Uterus (tissue), 2 donors: Measurements from ENCODE around the gene CELSR3.

Experiments used
- CTCF ChIP-seq, 4 experiments: fragments of 200-600 bp in 2 of 4; fragments of 450-650 bp in 2 of 4; sonication (generic) in 2 of 4; IDR thresholded peaks; one replicate each; pipeline ENCODE4 v1.5.1; 2016 to 2019; ENCODE audit warnings: antibody characterized with exemption in 4 of 4, mild to moderate bottlenecking in 2 of 4, moderate library complexity in 1 of 4
- POLR2A ChIP-seq, 2 donors: fragments of 450-650 bp; IDR thresholded peaks; one replicate each; pipeline ENCODE4 v1.6.1; 2016; ENCODE audit warnings: antibody characterized with exemption in 2 of 2, mild to moderate bottlenecking in 1 of 2, moderate library complexity in 1 of 2

GRCh38 chr3:48593337-48593736, 69.3 kb downstream of the CELSR3 start:
- TF ChIP-seq CTCF (IDR thresholded peaks at IDR 0.05): no peak
- TF ChIP-seq POLR2A (IDR thresholded peaks at IDR 0.05): no peak
